K562 (cell line): ENCODE results near the gene KCTD19. TPM values are rescaled to one million over a fixed set of nuclear protein-coding genes. Genes with fewer than 3 reads are reported as not detected.
A peak's percentile ranks its signal among the peaks of the same experiment; 100 is the strongest.

ENCODE experiments used
- ATAC-seq: fragments of 200-7000 bp; cut with Tn5 transposase; 3 replicates; pipeline ENCODE4 v1.9.1; 2020; ENCODE audit warnings: moderate library complexity
- BruUV-seq: library from RNA; stranded (reverse); fragments of 400-500 nt; replicated peaks from 2 replicates; lab custom pipeline; 2021; lab: Mats Ljungman, UMichigan
- CTCF ChIA-PET: fragments of 300-600 bp; formaldehyde crosslinking; extraction: SDS; loops from one replicate; lab custom pipeline; 2021; ENCODE audit warnings: low intra/inter-chr PET ratio; lab: Yijun Ruan, JAX
- POLR2A ChIA-PET: fragments of 300-600, 350-650 bp; sonication (Branson Sonifier 250); formaldehyde crosslinking; extraction: SDS; loops from one replicate; lab custom pipeline; 2021; ENCODE audit warnings: antibody characterized with exemption, inconsistent platforms; lab: Yijun Ruan, JAX
- DNase-seq, 4 experiments: peaks; one replicate each; pipeline versions ENCODE4 v3.0.0 to v3.0.0-alpha.2; 2011 to 2018; ENCODE audit warnings: low spot score in 3 of 4, mixed read lengths in 3 of 4; ENCODE audit errors: extremely low read depth in 1 of 4
- FAIRE-seq: peaks from 2 replicates; lab custom pipeline; 2011; peaks lifted over from hg19 to GRCh38; lab: Jason Lieb, UNC
- H2AFZ ChIP-seq: 2 replicates; pipeline ENCODE4 v1.6.0; 2011; ENCODE audit warnings: low read depth, low read length, control low read depth, inconsistent platforms
- H3K27ac ChIP-seq: fragments of 200-600 bp; 3 replicates; pipeline ENCODE4 v1.8.0; 2011; ENCODE audit warnings: low read depth, mild to moderate bottlenecking, control low read depth, inconsistent platforms, low read length, moderate library complexity, mixed read lengths; ENCODE audit errors: extremely low read depth
- H3K27me3 ChIP-seq, 2 experiments: fragments of 300-600 bp in 1 of 2; 2 replicates in 1 of 2; 3 replicates in 1 of 2; pipeline versions ENCODE4 v1.6.0 to v1.8.0; 2011; ENCODE audit warnings: inconsistent platforms in 2 of 2, low read length in 2 of 2, mild to moderate bottlenecking in 1 of 2, mixed read lengths in 1 of 2, moderate library complexity in 1 of 2; ENCODE audit not compliant: control insufficient read depth in 2 of 2, insufficient read depth in 2 of 2
- H3K36me3 ChIP-seq: fragments of 300-600 bp; 3 replicates; pipeline ENCODE4 v1.8.0; 2011; ENCODE audit warnings: mild to moderate bottlenecking, low read length, inconsistent platforms; ENCODE audit not compliant: control insufficient read depth, insufficient read depth
- H3K4me1 ChIP-seq, 2 experiments: fragments of 200-600 bp in 1 of 2; replicated peaks in 1 of 2; 2 replicates in 1 of 2; 3 replicates in 1 of 2; pipeline versions ENCODE4 v1.5.1 to v1.8.0; 2011; ENCODE audit warnings: inconsistent platforms in 2 of 2, low read length in 2 of 2, mild to moderate bottlenecking in 1 of 2, mixed read lengths in 1 of 2, moderate library complexity in 1 of 2; ENCODE audit not compliant: control insufficient read depth in 2 of 2, insufficient read depth in 2 of 2
- H3K4me2 ChIP-seq: 2 replicates; pipeline ENCODE4 v1.6.1; 2011; ENCODE audit warnings: low read length, control low read depth, inconsistent platforms, mixed read lengths; ENCODE audit not compliant: insufficient read depth
- H3K4me3 ChIP-seq: fragments of 200-600 bp; sonication (generic), shearing (Covaris generic); 2 replicates; pipeline ENCODE4 v1.5.1; 2016; ENCODE audit warnings: control low read depth, inconsistent platforms
- H3K79me2 ChIP-seq: fragments of 200-600 bp; 3 replicates; pipeline ENCODE4 v1.8.0; 2011; ENCODE audit warnings: low read length, inconsistent platforms; ENCODE audit not compliant: control insufficient read depth, insufficient read depth
- H3K9ac ChIP-seq, 2 experiments: 2 replicates each; pipeline versions ENCODE4 v1.6.0 to v1.6.1; 2011; ENCODE audit warnings: low read depth in 2 of 2, low read length in 2 of 2, control low read depth in 1 of 2, inconsistent platforms in 1 of 2, mild to moderate bottlenecking in 1 of 2, mixed read lengths in 1 of 2; ENCODE audit not compliant: insufficient read depth in 1 of 2
- H3K9me1 ChIP-seq: one replicate; pipeline ENCODE4 v1.6.0; 2011; ENCODE audit warnings: inconsistent platforms, mild to moderate bottlenecking, low read length, moderate library complexity; ENCODE audit not compliant: control insufficient read depth, insufficient read depth
- H3K9me3 ChIP-seq: replicated peaks from 2 replicates; pipeline ENCODE4 v1.5.1; 2011; ENCODE audit warnings: low read depth, low read length, inconsistent platforms; ENCODE audit not compliant: control insufficient read depth, insufficient read depth
- H4K20me1 ChIP-seq: replicated peaks from 2 replicates; pipeline ENCODE4 v1.6.1; 2011; ENCODE audit warnings: low read length, inconsistent platforms, mixed read lengths; ENCODE audit not compliant: control insufficient read depth, insufficient read depth
- ELF4 ChIP-seq: fragments of 450-650 bp; formaldehyde crosslinking; IDR thresholded peaks from 2 replicates; pipeline ENCODE4 v1.4.0; 2022; ENCODE audit warnings: missing genetic modification characterization
- ETS2 ChIP-seq: IDR thresholded peaks from 2 replicates; pipeline ENCODE4 v1.6.1; 2016; ENCODE audit warnings: borderline replicate concordance, missing genetic modification characterization, mild to moderate bottlenecking, moderate library complexity, missing compliant biosample characterization; ENCODE audit not compliant: poor library complexity, severe bottlenecking
- TEAD2 ChIP-seq: fragments of 450-650 bp; IDR thresholded peaks from 2 replicates; pipeline ENCODE4 v1.6.1; 2016; ENCODE audit warnings: missing genetic modification characterization, control low read depth, missing compliant biosample characterization
- TFAP4 ChIP-seq: sonication (generic); formaldehyde crosslinking; IDR thresholded peaks from 2 replicates; pipeline ENCODE4 v1.8.0; 2022; ENCODE audit warnings: missing genetic modification reagents, mild to moderate bottlenecking, moderate library complexity, borderline replicate concordance
- TRIM24 ChIP-seq, 2 experiments: fragments of 450-650 bp; IDR thresholded peaks; 2 replicates each; pipeline ENCODE4 v1.6.1; 2016
- ZFP91 ChIP-seq: sonication (generic); formaldehyde crosslinking; IDR thresholded peaks from 2 replicates; pipeline ENCODE4 v1.8.0; 2022; ENCODE audit warnings: mild to moderate bottlenecking, missing genetic modification reagents
- ZNF282 ChIP-seq: sonication (generic); formaldehyde crosslinking; IDR thresholded peaks from 2 replicates; pipeline ENCODE4 v1.8.1; 2023; ENCODE audit warnings: missing genetic modification reagents
- ZNF311 ChIP-seq: fragments of 250-450 bp; sonication (Bioruptor Pico); IDR thresholded peaks from 2 replicates; pipeline ENCODE4 v1.4.0; 2020; ENCODE audit warnings: mild to moderate bottlenecking, moderate library complexity
- WGBS: fragments of 100-300 bp; shearing (Covaris generic); methylation state at CpG from one replicate; pipeline ENCODE4 v1.1.6; 2016; ENCODE audit warnings: low coverage, mixed read lengths; ENCODE audit not compliant: insufficient coverage; ENCODE audit errors: missing lambda C conversion rate; 5-methylcytosine and 5-hydroxymethylcytosine counted together
- in situ Hi-C: fragments of 300-500 bp; cut with MboI; formaldehyde crosslinking; loops from 4 replicates; pipeline ENCODE4 v1.15.0; 2018; ENCODE audit warnings: inconsistent platforms, mixed read lengths
- intact Hi-C: fragments of 100-400 bp; cut with micrococcal nuclease; formaldehyde crosslinking; loops from 2 replicates; pipeline ENCODE4 v1.14.2; 2022
- polyA plus RNA-seq, 8 experiments: library from polyadenylated mRNA; depleted of rRNA in 4 of 8; stranded (reverse) in 5 of 8; unstranded in 3 of 8; fragments of >200 nt; fragmentation: Nextera tagmentation in 2 of 8; fragmentation: Illumina TruSeq in 1 of 8; extraction: Ambion mirVana in 2 of 8; extraction: Trizol in 1 of 8; gene quantifications; 2 replicates each; pipeline versions ENCODE4 v1.2.1 to v1.2.3, GENCODE V29; 2011 to 2014; ENCODE audit warnings: inconsistent platforms in 1 of 8, missing spikeins in 1 of 8
- total RNA-seq, 7 experiments: library from RNA; depleted of rRNA in 6 of 7; stranded (reverse); fragments of >200 nt in 6 of 7; fragmentation: Illumina TruSeq in 2 of 7; extraction: Trizol in 2 of 7; gene quantifications; 2 replicates each; pipeline versions ENCODE4 v1.2.1 to v1.2.3, GENCODE V29; 2011 to 2021; ENCODE audit warnings: low replicate concordance in 1 of 7
- TF ChIP-seq, protein P1 (sequence below): fragments of 450-650 bp; IDR thresholded peaks from 2 replicates; pipeline ENCODE4 v1.6.1; 2016

KCTD19 gene
- total and polyA plus RNA-seq, 9 of the 15 experiments (the other 6 are each of a cell fraction or from before 2014, with no cell fraction given), result 0.03 to 0.91 (median 0.22) TPM; not detected in 2

GRCh38 chr16:67260426-67261063 is 66.0 kb downstream of the KCTD19 start (continued):
- TF ChIP-seq TFAP4, result peak; percentile 58
- no peak for TF ChIP-seq ETS2
- TF ChIP-seq TRIM24 (IDR thresholded peaks at IDR 0.05), result peak in 1 of 2 experiments; percentile 21; a peak in 1 of 4 replicates
- no peak for TF ChIP-seq ZFP91 (CRISPR knock-in tag)
- no peak for TF ChIP-seq ZNF282
- no peak for TF ChIP-seq ELF4 (CRISPR knock-in tag)
- TF ChIP-seq TEAD2 (tag), result no peak

DNA sequence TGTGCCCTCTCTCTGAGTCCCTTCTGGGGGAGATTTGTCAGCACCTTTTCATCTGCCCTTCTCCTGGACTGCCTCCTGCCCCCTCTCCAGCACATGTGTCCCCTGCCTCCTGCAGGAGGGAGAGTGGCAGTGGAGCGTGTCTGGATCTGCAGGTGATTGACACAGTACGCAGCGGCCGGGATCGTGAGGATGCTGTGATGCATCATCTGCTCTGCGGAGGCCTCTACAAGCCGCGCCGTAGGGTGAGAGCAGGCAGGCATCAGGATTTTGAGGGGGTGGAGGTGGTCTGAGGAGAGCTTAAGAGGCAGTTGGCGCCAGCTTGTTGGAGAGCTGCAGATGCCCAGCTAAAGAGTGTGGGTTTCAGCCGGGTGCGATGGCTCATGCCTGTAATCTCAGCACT is 66.8 kb downstream of the KCTD19 start:
- Histone ChIP-seq H4K20me1 (no peaks in the 10 kb centered on the region), H3K79me2 (no peaks in the 10 kb centered on the region), H3K4me3 (no peak overlapping the region), H3K27ac (no peak overlapping the region), H3K4me2 (no peak overlapping the region), H2AFZ (no peak overlapping the region), H3K9me3 (no peaks in the 10 kb centered on the region), H3K9ac (no peak overlapping the region), H3K9me1 (no peaks in the 10 kb centered on the region), H3K27me3 (no peaks in the 10 kb centered on the region), H3K36me3 (no peaks in the 10 kb centered on the region), H3K4me1 (peaks cover 9 to 23% of the 10 kb centered on the region in 2 experiments; a peak in 4 of 5 replicates)
- 81% methylated on average over 9 of the region's 12 CpGs for WGBS
- no TSS peak for BruUV-seq
- intact Hi-C loops, result loop anchor here (1.0 to 5.0 kb wide), 4 partner anchors 19 to 208 kb away; no protein-coding TSS in a partner anchor
- in situ Hi-C loops, result no loop called here
- no peak for ATAC-seq
- POLR2A ChIA-PET, result interaction anchor here (1.2 to 1.6 kb wide), 2 partner anchors 126 to 301 kb away, joined by 3 read pairs; no protein-coding TSS in a partner anchor
- no peak for FAIRE-seq
- no peak for DNase-seq
- CTCF ChIA-PET, result interaction anchor here (0.7 to 2.1 kb wide), 4 partner anchors 19 to 139 kb away, joined by 4 to 18 read pairs (median 9); partner anchors contain the start of gene PLEKHG4
- no peak for TF ChIP-seq ZNF311 (CRISPR knock-in tag)
- TF ChIP-seq, protein P1, sequence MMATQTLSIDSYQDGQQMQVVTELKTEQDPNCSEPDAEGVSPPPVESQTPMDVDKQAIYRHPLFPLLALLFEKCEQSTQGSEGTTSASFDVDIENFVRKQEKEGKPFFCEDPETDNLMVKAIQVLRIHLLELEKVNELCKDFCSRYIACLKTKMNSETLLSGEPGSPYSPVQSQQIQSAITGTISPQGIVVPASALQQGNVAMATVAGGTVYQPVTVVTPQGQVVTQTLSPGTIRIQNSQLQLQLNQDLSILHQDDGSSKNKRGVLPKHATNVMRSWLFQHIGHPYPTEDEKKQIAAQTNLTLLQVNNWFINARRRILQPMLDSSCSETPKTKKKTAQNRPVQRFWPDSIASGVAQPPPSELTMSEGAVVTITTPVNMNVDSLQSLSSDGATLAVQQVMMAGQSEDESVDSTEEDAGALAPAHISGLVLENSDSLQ, result peak; percentile 38; the same call in 1 of the 2 replicates
